A673 (cell line): ENCODE measurements around the gene SLC22A23. TPM values are rescaled to one million over a fixed set of nuclear protein-coding genes. Genes with fewer than 3 reads are reported as not detected.

Experiments
- BruUV-seq: library from RNA; stranded (reverse); fragments of 400-500 nt; replicated peaks from 2 replicates; lab custom pipeline; 2021; lab: Mats Ljungman, UMichigan
- CTCF ChIA-PET: fragments of 300-600 bp; sonication (Branson Sonifier 250); formaldehyde crosslinking; loops from one replicate; lab custom pipeline; 2022; ENCODE audit warnings: antibody characterized with exemption; lab: Charles Lee
- POLR2A ChIA-PET: fragments of 300-600 bp; sonication (Branson Sonifier 250); formaldehyde crosslinking; loops from one replicate; lab custom pipeline; 2022; ENCODE audit warnings: antibody characterized with exemption; ENCODE audit not compliant: low non-redundant PET; lab: Charles Lee
- DNase-seq: peaks from one replicate; pipeline ENCODE4 v3.0.0-alpha.2; 2015; ENCODE audit warnings: low spot score
- H3K27ac ChIP-seq: fragments of 200-600 bp; sonication (generic); 2 replicates; pipeline ENCODE4 v1.5.1; 2016; ENCODE audit warnings: mixed run types, low read depth, mild to moderate bottlenecking, mixed read lengths, antibody characterized with exemption, low read length; ENCODE audit not compliant: poor library complexity, severe bottlenecking
- H3K27me3 ChIP-seq: fragments of 200-600 bp; sonication (generic); replicated peaks from 2 replicates; pipeline ENCODE4 v1.6.1; 2017; ENCODE audit warnings: mixed run types, low read depth, mild to moderate bottlenecking, mixed read lengths, antibody characterized with exemption, low read length; ENCODE audit not compliant: insufficient read depth, poor library complexity
- H3K36me3 ChIP-seq: fragments of 200-600 bp; sonication (generic); 2 replicates; pipeline ENCODE4 v1.6.1; 2016; ENCODE audit warnings: mixed run types, mild to moderate bottlenecking, mixed read lengths, antibody characterized with exemption, low read length; ENCODE audit not compliant: insufficient read depth, poor library complexity, severe bottlenecking
- H3K4me1 ChIP-seq: fragments of 200-600 bp; sonication (generic); 2 replicates; pipeline ENCODE4 v1.6.1; 2017; ENCODE audit warnings: mixed run types, mild to moderate bottlenecking, mixed read lengths, antibody characterized with exemption, low read length; ENCODE audit not compliant: insufficient read depth, poor library complexity, severe bottlenecking
- H3K4me3 ChIP-seq: fragments of 200-600 bp; sonication (generic); 2 replicates; pipeline ENCODE4 v1.5.1; 2016; ENCODE audit warnings: low read depth, mixed run types, mild to moderate bottlenecking, mixed read lengths, low read length; ENCODE audit not compliant: poor library complexity, severe bottlenecking
- H3K9me3 ChIP-seq: fragments of 200-600 bp; sonication (generic); 2 replicates; pipeline ENCODE4 v1.6.1; 2016; ENCODE audit warnings: mixed run types, low read depth, mild to moderate bottlenecking, mixed read lengths, antibody characterized with exemption, low read length; ENCODE audit not compliant: poor library complexity, severe bottlenecking
- EZH2 ChIP-seq: fragments of 200-600 bp; sonication (generic); IDR thresholded peaks from 2 replicates; pipeline ENCODE4 v1.6.1; 2017; ENCODE audit warnings: borderline replicate concordance, low read depth, mild to moderate bottlenecking, mixed read lengths, antibody characterized with exemption, low read length; ENCODE audit not compliant: poor library complexity, severe bottlenecking
- intact Hi-C: fragments of 100-400 bp; cut with micrococcal nuclease; formaldehyde crosslinking; loops from one replicate; pipeline ENCODE4 v1.10.0; 2022; ENCODE audit not compliant: unreplicated experiment
- total RNA-seq: library from RNA; stranded (reverse); gene quantifications from 2 replicates; pipeline ENCODE4 v1.2.3, GENCODE V29; 2021
- TF ChIP-seq, protein P1 (sequence below): fragments of 300-800, 200-600 bp; sonication (generic); conservative IDR thresholded peaks from 2 replicates; pipeline ENCODE4 v1.5.1; 2017; ENCODE audit warnings: low read depth, mild to moderate bottlenecking, antibody characterized with exemption, low read length, moderate library complexity, mixed read lengths

SLC22A23 gene
- total RNA-seq, 1 experiment from 2014 or later, result 6.2 TPM

DNA sequence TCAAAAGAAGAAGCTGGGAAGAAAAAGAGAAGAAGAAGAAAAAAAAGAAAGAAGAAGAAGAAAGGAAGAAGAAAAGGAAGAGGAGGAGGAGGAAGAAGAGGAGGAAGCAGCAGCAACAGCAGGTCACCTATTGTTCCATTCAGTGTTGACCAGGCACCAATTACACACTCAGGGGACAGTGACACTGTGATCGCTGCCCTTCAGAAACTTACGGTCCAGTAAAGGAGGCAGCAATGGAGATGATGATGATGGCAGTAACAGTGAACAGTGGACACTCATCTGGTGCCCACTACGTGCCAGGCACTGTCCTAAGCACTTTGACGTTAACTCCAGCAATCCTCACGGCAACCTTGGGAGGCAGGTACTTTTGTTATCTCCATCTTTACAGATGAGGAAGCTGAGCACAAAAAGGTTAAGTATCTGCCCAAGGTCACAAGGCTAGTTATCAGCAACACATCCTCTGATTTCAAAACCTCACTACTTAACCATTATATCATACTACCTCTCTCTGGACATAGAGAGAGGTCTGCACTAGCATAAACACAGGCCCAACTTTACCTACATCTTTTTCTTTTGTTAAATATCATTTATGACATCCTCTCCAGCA is 83.2 kb downstream of the SLC22A23 start:
- BruUV-seq, result no TSS peak
- Histone ChIP-seq H3K27me3 (no peaks in the 10 kb centered on the region), H3K4me1 (peaks cover 5% of the 10 kb centered on the region), H3K27ac (no peak overlapping the region), H3K9me3 (no peaks in the 10 kb centered on the region), H3K4me3 (no peak overlapping the region), H3K36me3 (no peaks in the 10 kb centered on the region)
- no peak for DNase-seq
- ChIA-PET CTCF (no interaction called here), POLR2A (no interaction called here)
- intact Hi-C loops, result no loop called here
- TF ChIP-seq EZH2, result no peak
- TF ChIP-seq, protein P1, sequence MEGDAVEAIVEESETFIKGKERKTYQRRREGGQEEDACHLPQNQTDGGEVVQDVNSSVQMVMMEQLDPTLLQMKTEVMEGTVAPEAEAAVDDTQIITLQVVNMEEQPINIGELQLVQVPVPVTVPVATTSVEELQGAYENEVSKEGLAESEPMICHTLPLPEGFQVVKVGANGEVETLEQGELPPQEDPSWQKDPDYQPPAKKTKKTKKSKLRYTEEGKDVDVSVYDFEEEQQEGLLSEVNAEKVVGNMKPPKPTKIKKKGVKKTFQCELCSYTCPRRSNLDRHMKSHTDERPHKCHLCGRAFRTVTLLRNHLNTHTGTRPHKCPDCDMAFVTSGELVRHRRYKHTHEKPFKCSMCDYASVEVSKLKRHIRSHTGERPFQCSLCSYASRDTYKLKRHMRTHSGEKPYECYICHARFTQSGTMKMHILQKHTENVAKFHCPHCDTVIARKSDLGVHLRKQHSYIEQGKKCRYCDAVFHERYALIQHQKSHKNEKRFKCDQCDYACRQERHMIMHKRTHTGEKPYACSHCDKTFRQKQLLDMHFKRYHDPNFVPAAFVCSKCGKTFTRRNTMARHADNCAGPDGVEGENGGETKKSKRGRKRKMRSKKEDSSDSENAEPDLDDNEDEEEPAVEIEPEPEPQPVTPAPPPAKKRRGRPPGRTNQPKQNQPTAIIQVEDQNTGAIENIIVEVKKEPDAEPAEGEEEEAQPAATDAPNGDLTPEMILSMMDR, result no peak

DNA sequence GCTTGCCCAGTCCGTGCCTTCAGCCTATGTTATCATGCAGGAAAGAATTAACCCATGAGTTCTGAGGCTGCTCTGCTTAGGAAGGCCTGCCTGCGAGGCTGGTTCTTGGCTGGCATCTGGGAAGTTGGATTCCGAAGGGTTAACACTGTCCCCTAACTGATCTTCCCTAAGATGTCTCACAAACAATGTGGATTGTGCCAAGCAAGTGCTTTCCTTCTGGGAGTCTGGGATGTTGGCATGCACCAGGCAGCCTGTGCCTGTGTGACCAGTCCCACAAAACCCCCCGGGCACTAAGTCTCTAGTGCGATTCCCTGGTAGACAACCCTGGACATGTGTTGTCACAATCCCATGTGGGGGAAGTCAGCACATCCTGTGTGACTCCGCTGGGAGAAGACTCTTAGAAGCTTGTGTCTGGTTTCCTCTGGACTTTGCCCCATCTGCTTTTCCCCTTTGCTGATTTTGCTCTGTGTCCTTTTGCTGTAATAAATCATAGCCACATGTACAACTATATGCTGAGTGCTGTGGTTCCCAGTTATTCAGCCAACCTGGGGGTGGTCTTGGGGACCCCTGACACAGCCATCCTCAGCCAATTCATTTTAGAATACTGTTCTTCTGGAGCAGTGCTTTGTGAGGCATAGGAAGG is 83.8 kb downstream of the SLC22A23 start:
- H3K4me1 ChIP-seq, result peaks cover 8% of the 10 kb centered on the region
- intact Hi-C loops, result no loop called here
- no peak for TF ChIP-seq EZH2
- TF ChIP-seq, protein P1, result no peak
- no TSS peak for BruUV-seq
- H3K27me3 ChIP-seq, result no peaks in the 10 kb centered on the region
- no peaks in the 10 kb centered on the region for H3K36me3 ChIP-seq
- POLR2A ChIA-PET, result no interaction called here
- CTCF ChIA-PET, result no interaction called here
- no peak for DNase-seq
- H3K9me3 ChIP-seq, result no peaks in the 10 kb centered on the region
- H3K27ac ChIP-seq, result no peak overlapping the region
- no peak overlapping the region for H3K4me3 ChIP-seq

DNA sequence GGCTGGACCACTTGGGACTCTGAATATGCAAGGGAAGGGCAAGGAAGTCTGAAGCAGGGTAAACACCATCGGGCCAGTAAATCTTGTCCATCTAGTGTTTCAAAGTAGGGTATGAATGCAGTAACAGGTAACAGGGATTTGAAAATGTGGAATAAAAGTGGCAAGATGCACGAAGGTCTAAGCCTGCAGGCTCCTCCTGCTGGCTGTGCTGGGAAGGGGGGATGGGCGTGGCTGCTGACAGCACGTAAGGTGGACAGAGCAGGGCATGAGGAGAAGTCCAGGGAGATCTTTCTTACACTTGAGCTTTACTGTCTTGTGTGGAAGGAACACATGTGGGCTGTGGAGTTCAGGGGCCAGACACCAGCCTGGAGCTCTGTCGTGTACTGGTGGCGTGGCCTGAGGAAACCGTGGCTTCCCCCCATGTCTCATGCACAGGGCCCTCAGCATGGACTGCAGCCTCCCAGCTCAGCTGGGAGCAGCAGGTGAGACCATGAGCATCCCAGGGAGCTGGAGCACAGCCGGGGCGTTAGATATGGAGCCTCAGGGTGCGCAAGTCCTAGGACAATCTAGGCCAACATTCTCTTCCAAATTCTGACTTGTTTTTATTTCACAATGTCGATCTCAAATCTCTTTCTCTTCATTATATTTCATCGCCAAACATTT is 84.5 kb downstream of the SLC22A23 start:
- H3K4me1 ChIP-seq, result peaks cover 8% of the 10 kb centered on the region
- POLR2A ChIA-PET, result no interaction called here
- no TSS peak for BruUV-seq
- DNase-seq, result no peak
- H3K27me3 ChIP-seq, result no peaks in the 10 kb centered on the region
- no peaks in the 10 kb centered on the region for H3K9me3 ChIP-seq
- H3K36me3 ChIP-seq, result no peaks in the 10 kb centered on the region
- TF ChIP-seq, protein P1, result 0 out of 2 replicates have a peak, but pooled peaks have one; percentile 20
- TF ChIP-seq EZH2, result no peak
- CTCF ChIA-PET, result no interaction called here
- no peak overlapping the region for H3K4me3 ChIP-seq
- intact Hi-C loops, result no loop called here
- no peak overlapping the region for H3K27ac ChIP-seq
